OCI-LY3 (cell line): ENCODE data around the gene DOK5.
"Not testable (repeated sequence)": the region's sequence is repeated elsewhere in the genome, so short reads cannot be mapped to it uniquely, and the experiment has no call there.

Experiments
- H2AFZ ChIP-seq: fragments of 200-600, 300-600 bp; shearing (Covaris generic); 2 replicates; pipeline ENCODE4 v1.6.0; 2014; ENCODE audit warnings: antibody characterized with exemption, low read depth, low read length
- H3K27ac ChIP-seq: fragments of 200-600, 300-600 bp; sonication (generic); 2 replicates; pipeline ENCODE4 v1.5.1; 2014; ENCODE audit warnings: mild to moderate bottlenecking, low read length, moderate library complexity, mixed read lengths
- H3K27me3 ChIP-seq: fragments of 200-600, 300-600 bp; sonication (generic); 2 replicates; pipeline ENCODE4 v1.6.1; 2014; ENCODE audit warnings: low read depth, low read length, mixed read lengths
- H3K36me3 ChIP-seq: fragments of 200-600, 300-600 bp; sonication (generic); replicated peaks from 2 replicates; pipeline ENCODE3; 2014; ENCODE audit warnings: low read depth, low read length, mixed read lengths
- H3K4me1 ChIP-seq: fragments of 300-600, 200-600 bp; sonication (generic); 2 replicates; pipeline ENCODE4 v1.6.1; 2014; ENCODE audit warnings: low read length, mixed read lengths
- H3K4me2 ChIP-seq: fragments of 200-600, 300-600 bp; sonication (generic); 2 replicates; pipeline ENCODE4 v1.6.1; 2014; ENCODE audit warnings: low read length, mixed read lengths
- H3K4me3 ChIP-seq: fragments of 300-600, 200-600 bp; sonication (generic); 2 replicates; pipeline ENCODE4 v1.5.1; 2014; ENCODE audit warnings: antibody characterized with exemption, mild to moderate bottlenecking, low read length, moderate library complexity
- H3K79me2 ChIP-seq: fragments of 300-600, 200-600 bp; shearing (Covaris generic); 2 replicates; pipeline ENCODE4 v1.6.1; 2014; ENCODE audit warnings: mild to moderate bottlenecking, low read length, mixed read lengths
- H3K9ac ChIP-seq: fragments of 300-600, 200-600 bp; shearing (Covaris generic); 2 replicates; pipeline ENCODE4 v1.6.0; 2014; ENCODE audit warnings: mild to moderate bottlenecking, low read length, moderate library complexity
- H3K9me3 ChIP-seq: fragments of 200-600, 300-600 bp; shearing (Covaris generic); 2 replicates; pipeline ENCODE4 v1.6.1; 2014; ENCODE audit warnings: low read length, mixed read lengths; ENCODE audit not compliant: insufficient read depth
- H4K20me1 ChIP-seq: fragments of 200-600, 300-600 bp; sonication (generic); 2 replicates; pipeline ENCODE4 v1.6.1; 2016; ENCODE audit warnings: low read length, mixed read lengths; ENCODE audit not compliant: insufficient read depth
- CTCF ChIP-seq: fragments of 200-600, 300-600 bp; sonication (generic); IDR thresholded peaks from 2 replicates; pipeline ENCODE4 v1.5.1; 2014; ENCODE audit warnings: antibody characterized with exemption, low read length, low read depth
- EZH2phosphoT487 ChIP-seq: fragments of 200-600 bp; shearing (Covaris generic); IDR thresholded peaks from 2 replicates; pipeline ENCODE4 v1.6.1; 2018; ENCODE audit warnings: antibody characterized with exemption, mixed run types, low read depth

The DOK5 gene

GRCh38 chr20:54433636-54434035 lies 41.8 kb upstream of the DOK5 start:
- no peak overlapping the region for H2AFZ ChIP-seq
- TF ChIP-seq EZH2phosphoT487 (no peak), CTCF (no peak)

GRCh38 chr20:54434196-54434595 lies 41.2 kb upstream of the DOK5 start:
- Histone ChIP-seq H3K27ac (no peak overlapping the region), H3K79me2 (no peaks in the 10 kb centered on the region), H3K4me1 (no peaks in the 10 kb centered on the region), H3K27me3 (no peaks in the 10 kb centered on the region), H3K4me3 (no peak overlapping the region), H3K4me2 (no peak overlapping the region), H3K9ac (no peak overlapping the region), H3K36me3 (no peaks in the 10 kb centered on the region), H2AFZ (no peak overlapping the region), H4K20me1 (no peaks in the 10 kb centered on the region), H3K9me3 (no peaks in the 10 kb centered on the region)
- TF ChIP-seq EZH2phosphoT487: no peak
- no peak for TF ChIP-seq CTCF

More at GRCh38 chr20:54433636-54434035, 41.8 kb upstream of the DOK5 start:
- H3K9ac ChIP-seq: no peak overlapping the region
- no peak overlapping the region for H3K4me2 ChIP-seq
- H3K4me1 ChIP-seq: no peaks in the 10 kb centered on the region
- H3K79me2 ChIP-seq: no peaks in the 10 kb centered on the region
- H3K27me3 ChIP-seq: no peaks in the 10 kb centered on the region
- no peak overlapping the region for H3K27ac ChIP-seq
- no peaks in the 10 kb centered on the region for H3K9me3 ChIP-seq
- H3K36me3 ChIP-seq: no peaks in the 10 kb centered on the region
- no peak overlapping the region for H3K4me3 ChIP-seq
- no peaks in the 10 kb centered on the region for H4K20me1 ChIP-seq

GRCh38 chr20:54435015-54435414 lies 40.4 kb upstream of the DOK5 start:
- Histone ChIP-seq H3K79me2 (no peaks in the 10 kb centered on the region), H4K20me1 (no peaks in the 10 kb centered on the region), H2AFZ (no peak overlapping the region), H3K36me3 (no peaks in the 10 kb centered on the region), H3K4me1 (no peaks in the 10 kb centered on the region), H3K4me2 (no peak overlapping the region), H3K27ac (no peak overlapping the region), H3K27me3 (no peaks in the 10 kb centered on the region), H3K9me3 (no peaks in the 10 kb centered on the region), H3K9ac (no peak overlapping the region), H3K4me3 (no peak overlapping the region)
- TF ChIP-seq CTCF (no peak), EZH2phosphoT487 (no peak)

- H3K4me2 ChIP-seq, H3K4me1 ChIP-seq, H3K36me3 ChIP-seq, H3K9me3 ChIP-seq, H3K4me3 ChIP-seq, H4K20me1 ChIP-seq, H3K27ac ChIP-seq, H3K27me3 ChIP-seq, H3K79me2 ChIP-seq, H3K9ac ChIP-seq: not testable (repeated sequence)
- H2AFZ ChIP-seq: 0 out of 2 replicates have a peak overlapping the region, but pooled peaks have one; percentile 14
Observed at GRCh38 chr20:54436410-54436809, 39.0 kb upstream of the DOK5 start.

- no peaks in the 10 kb centered on the region for H4K20me1 ChIP-seq
- no peak overlapping the region for H2AFZ ChIP-seq
- no peaks in the 10 kb centered on the region for H3K27me3 ChIP-seq
- no peaks in the 10 kb centered on the region for H3K9me3 ChIP-seq
- TF ChIP-seq CTCF (no peak), EZH2phosphoT487 (no peak)
- H3K79me2 ChIP-seq: no peaks in the 10 kb centered on the region
- H3K9ac ChIP-seq: no peak overlapping the region
- H3K36me3 ChIP-seq: no peaks in the 10 kb centered on the region
- no peak overlapping the region for H3K4me3 ChIP-seq
- no peaks in the 10 kb centered on the region for H3K4me1 ChIP-seq
- H3K4me2 ChIP-seq: no peak overlapping the region
- H3K27ac ChIP-seq: no peak overlapping the region
Observed at GRCh38 chr20:54438166-54438565, 37.2 kb upstream of the DOK5 start.
